Activated gamma-delta T cell treated with Interleukin-2 at 50 U/mL for 16 hours (primary cell): ENCODE measurements around the gene ECI1.
"Not testable (repeated sequence)": the region's sequence is repeated elsewhere in the genome, so short reads cannot be mapped to it uniquely, and the experiment has no call there.

ENCODE experiments used
- DNase-seq: peaks from one replicate; pipeline ENCODE4 v3.0.0-alpha.2; 2020

ECI1 gene

GRCh38 chr16:2250652-2251295, 613 bp downstream of the ECI1 start:
- peak; percentile 19 for DNase-seq

GRCh38 chr16:2246301-2246885, 5.0 kb downstream of the ECI1 start:
- DNase-seq = no peak

- no peak for DNase-seq
These were observed 6.2 kb downstream of the ECI1 start for GRCh38 chr16:2244926-2245795.

DNA sequence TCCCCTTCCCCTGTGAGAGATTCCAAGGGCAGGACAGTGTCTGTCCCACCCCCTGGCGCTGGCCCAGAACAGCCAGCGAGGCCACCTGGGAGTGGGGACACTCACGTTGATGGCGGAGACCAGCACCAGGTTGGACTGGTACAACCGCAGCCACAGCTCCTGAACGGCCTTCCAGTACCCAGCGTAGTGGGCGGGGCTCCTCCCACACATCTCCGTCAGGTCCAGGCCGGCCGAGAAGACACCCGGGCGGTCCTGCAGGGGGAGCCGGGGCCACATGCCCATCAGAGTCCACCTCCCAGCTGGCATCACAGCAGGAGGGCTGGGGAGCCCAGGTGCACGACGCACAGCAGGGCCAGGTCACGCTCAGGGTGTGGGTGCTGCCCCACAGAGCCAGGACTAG, 7.1 kb downstream of the ECI1 start:
- DNase-seq = no peak

DNA sequence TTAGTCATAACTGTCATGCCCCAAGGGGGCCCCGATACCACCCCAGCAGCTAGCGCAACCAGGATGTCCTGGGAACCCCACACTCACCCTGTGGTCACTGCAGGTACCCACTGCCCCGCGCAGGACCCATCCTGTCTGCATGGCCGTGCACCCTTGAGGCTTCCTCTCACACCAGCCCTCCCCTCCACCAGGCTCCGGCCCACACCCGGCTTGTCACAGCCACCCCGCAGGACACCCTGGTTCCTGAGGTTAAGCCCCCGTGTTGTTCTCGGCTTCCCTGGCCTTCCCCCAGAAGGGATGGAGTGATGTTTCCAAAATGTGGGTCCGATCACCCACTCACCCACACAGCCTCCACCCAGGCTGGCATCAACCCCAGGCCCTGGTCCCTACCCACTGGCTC, 7.6 kb downstream of the ECI1 start:
- DNase-seq = no peak

- no peak for DNase-seq
These were observed 8.3 kb downstream of the ECI1 start for GRCh38 chr16:2243031-2243528.

- no peak for DNase-seq
These were observed 8.8 kb downstream of the ECI1 start for GRCh38 chr16:2242598-2242997.

- DNase-seq = not testable (repeated sequence)
These were observed 11.1 kb downstream of the ECI1 start for GRCh38 chr16:2240331-2240730.

DNA sequence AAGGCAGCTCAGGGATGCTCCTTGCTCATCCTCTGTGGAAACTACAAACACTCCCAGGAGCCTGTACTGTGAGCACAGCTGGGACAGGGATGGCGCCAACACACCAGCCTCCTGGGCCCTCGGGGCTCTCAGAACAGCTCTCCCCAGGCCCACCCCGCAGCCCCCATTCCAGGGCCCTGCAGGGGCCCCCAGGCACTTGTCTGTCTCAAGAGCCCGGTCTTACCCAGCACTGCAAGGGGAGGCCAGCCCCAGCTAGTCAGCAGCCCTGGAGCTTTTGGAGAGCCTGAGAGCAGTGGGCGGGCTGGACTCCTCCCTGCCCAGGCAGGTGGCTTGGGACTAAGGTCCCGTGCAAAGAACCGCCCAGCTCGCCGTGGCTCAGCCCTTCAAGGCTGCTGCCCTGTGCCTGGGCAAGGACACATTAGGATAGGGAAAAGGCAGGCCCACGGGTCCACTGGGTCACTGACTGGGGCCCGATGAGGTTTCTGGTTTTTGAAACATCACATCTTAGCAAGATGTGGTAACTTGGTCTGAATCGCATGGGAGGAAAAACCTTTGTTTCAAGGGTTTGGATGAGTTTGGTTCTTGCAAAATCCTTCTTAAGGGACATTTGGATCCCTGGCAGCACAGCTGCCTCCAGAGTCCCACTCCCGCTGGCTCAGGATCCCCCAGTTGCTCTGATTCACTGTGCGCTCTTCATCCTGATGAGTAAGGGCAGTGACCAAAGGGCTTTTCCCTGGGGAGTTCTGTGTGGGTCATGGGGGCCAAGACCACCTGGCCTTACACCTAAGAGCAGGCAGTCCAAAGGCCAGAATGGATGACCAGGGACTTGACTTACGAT, 12.3 kb downstream of the ECI1 start:
- no peak for DNase-seq

DNA sequence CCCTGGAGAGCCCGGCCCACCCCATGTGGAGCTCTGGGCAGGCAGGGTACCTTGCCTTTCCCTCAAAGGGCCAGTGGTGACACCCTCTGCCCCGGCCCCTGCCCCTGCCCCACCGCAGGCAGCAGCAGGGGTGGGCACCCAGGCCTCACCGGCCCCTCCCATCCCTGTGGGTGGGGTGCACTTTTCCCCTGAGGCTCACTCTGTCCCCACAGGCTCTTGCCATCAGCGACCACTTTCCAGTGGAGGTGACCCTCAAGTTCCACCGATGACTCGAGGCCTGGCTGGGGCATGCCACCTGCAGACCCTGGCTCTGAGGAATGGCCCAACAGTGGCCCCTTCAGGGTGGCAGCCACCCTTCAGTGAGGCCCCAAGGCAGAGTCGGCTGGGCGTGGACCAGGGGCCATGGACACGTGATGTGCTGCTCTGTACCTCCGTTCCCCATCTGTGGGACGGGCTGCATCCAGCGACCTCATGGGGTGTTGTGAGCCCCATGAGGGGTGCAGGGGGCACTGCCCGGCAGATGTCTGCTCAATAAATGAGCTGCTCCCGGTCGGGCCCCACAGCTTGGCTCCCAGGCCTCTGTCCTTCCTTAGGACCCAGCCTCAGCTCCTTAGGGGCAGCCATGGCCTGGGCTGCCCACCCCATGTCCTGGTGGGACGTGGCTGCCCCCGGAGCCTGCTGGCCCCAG, 13.1 kb downstream of the ECI1 start:
- no peak for DNase-seq

DNA sequence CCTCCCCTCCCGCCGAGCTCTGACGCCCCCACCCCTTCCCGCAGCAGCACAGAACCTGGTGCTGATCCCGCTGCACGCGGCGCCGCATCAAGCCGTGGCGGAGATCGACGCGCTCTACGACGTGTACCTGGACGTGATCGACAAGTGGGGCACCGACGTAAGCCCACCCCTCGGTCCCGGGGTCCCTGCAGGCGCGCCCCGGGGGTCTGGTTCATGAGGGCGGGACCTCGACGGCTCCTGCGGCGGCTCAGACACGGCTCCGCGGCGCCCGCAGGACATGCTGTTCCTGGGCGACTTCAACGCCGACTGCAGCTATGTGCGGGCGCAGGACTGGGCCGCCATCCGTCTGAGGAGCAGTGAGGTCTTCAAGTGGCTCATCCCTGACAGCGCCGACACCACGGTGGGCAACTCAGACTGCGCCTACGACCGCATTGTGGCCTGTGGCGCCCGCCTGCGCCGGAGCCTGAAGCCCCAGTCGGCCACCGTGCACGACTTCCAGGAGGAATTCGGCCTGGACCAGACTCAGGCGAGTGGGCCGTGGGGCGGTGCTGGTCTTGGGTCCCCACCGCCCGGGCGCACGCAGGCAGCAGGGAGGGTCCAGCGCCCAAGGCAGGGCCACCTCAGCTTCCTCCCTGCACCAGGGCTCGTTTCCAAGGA, 13.8 kb downstream of the ECI1 start:
- DNase-seq = no peak

- no peak for DNase-seq
These were observed 14.3 kb downstream of the ECI1 start for GRCh38 chr16:2237102-2237482.

- DNase-seq = no peak
These were observed 14.9 kb downstream of the ECI1 start, which contains the start of gene DNASE1L2 for GRCh38 chr16:2236337-2237101. Gene DNASE1L2, plus strand, starts transcription at chr16:2236444. Its CDS starts 373 bp downstream, at chr16:2236817.

GRCh38 chr16:2235695-2236336, 15.6 kb downstream of the ECI1 start:
- no peak for DNase-seq

DNA sequence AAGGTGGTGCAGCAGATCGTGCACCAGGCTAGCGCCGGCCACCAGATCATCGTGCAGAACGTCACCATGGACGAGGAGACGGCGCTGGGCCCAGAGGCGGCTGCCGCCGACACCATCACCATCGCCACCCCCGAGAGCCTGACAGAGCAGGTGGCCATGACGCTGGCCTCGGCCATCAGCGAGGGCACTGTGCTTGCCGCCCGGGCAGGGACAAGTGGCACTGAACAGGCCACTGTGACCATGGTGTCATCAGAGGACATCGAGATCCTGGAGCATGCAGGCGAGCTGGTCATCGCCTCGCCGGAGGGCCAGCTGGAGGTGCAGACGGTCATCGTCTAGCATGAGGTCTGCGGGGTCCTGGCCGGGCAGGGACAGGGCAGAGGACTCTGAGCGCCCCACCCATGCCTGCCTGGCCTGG, 16.1 kb downstream of the ECI1 start:
- no peak for DNase-seq

- no peak for DNase-seq
These were observed 16.6 kb downstream of the ECI1 start for GRCh38 chr16:2234813-2235170.

GRCh38 chr16:2233872-2234812, 17.2 kb downstream of the ECI1 start:
- DNase-seq = no peak

GRCh38 chr16:2233046-2233775, 18.2 kb downstream of the ECI1 start:
- DNase-seq = no peak
